A172 (cell line): ENCODE measurements around the gene DSG4. TPM values are rescaled to one million over a fixed set of nuclear protein-coding genes. Genes with fewer than 3 reads are reported as not detected.
A peak's percentile ranks its signal among the peaks of the same experiment; 100 is the strongest.

Experiments used
- DNase-seq: peaks from one replicate; pipeline ENCODE4 v3.0.0-alpha.2; 2015; ENCODE audit warnings: low spot score
- total RNA-seq: library from RNA; depleted of rRNA; stranded (reverse); fragments of >200 nt; shearing (Covaris generic); gene quantifications from 2 replicates; pipeline ENCODE4 v1.2.3, GENCODE V29; 2014

The DSG4 gene
- total RNA-seq, 1 experiment from 2014 or later, result not detected

GRCh38 chr18:31410716-31411483 is 34.3 kb downstream of the DSG4 start:
- no peak for DNase-seq

DNA sequence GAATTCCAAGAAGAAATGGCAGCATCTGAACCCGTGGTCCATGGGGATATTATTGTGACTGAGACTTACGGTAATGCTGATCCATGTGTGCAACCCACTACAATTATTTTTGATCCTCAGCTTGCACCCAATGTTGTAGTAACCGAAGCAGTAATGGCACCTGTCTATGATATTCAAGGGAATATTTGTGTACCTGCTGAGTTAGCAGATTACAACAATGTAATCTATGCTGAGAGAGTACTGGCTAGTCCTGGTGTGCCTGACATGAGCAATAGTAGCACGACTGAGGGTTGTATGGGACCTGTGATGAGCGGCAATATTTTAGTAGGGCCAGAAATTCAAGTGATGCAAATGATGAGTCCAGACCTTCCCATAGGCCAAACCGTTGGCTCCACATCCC is 36.6 kb downstream of the DSG4 start:
- DNase-seq, result no peak

GRCh38 chr18:31417850-31418249 is 41.3 kb downstream of the DSG4 start:
- DNase-seq, result no peak

- DNase-seq, result no peak
Measured at GRCh38 chr18:31419457-31419932, 42.9 kb downstream of the DSG4 start.

DNA sequence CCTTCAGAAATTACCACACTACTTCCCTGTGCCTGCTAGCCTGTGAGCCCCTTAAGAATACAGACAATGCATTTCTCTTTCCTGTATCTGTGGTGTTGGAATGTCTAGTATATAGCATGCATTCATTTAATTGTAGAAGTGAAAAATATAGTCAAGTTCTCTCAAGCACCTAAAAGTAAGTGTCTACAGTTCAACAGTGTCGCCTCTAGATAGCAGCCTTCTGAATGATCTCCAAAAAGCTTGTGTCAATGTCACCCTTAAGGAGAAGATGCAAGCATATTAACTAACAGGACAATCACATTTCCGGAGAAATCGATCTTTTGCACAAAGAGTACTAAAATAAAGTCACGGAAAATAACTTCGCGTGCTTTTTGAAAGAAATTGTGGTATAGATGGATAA is 43.5 kb downstream of the DSG4 start:
- DNase-seq, result no peak

DNA sequence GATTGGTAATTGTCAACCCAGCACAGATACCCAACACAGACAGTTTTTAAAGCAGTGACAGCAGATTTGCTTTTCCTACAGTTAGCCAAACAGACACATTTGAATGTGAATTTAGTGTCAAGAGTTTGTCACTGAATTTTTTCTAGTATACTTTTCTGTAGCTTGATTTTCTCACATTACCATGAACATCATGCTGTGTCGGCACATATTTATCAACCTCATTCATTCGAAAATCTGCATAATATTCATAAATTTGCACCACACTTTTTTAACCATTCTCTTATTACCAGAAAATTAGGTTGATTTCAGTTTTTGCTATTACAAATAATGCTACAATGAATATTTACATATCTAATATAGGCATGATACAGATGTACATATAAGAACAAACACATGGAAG is 43.9 kb downstream of the DSG4 start:
- DNase-seq, result no peak

DNA sequence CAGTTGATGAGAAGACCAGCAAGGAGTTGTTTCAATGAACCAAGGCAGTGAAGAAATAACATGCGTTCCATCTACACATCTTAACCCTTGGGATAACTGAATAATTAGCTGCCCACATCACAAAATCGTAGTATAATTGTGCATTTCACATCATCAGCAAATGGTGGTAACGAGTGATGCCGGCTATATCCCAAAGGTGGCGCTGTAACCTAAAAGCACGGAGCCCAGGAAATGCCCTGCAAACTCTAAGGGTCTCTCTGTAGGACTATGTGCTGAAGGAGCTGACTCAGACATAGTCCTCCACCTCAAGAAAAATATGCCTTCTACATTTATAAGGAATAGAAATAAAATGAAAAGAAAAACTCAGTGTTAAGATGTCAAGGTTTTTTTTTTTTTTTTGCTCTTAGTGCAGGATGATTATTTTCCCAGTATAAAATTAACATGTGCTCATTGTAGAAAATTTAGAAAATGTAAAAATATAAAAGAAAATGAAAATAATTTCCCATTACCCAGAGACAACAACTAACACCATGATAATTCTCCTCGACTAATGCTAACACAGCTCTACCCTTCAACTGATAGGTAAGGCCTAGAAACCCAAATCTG is 47.9 kb downstream of the DSG4 start:
- peak; percentile 49 for DNase-seq

- no peak for DNase-seq
Measured at GRCh38 chr18:31426021-31426420, 49.4 kb downstream of the DSG4 start.

DNA sequence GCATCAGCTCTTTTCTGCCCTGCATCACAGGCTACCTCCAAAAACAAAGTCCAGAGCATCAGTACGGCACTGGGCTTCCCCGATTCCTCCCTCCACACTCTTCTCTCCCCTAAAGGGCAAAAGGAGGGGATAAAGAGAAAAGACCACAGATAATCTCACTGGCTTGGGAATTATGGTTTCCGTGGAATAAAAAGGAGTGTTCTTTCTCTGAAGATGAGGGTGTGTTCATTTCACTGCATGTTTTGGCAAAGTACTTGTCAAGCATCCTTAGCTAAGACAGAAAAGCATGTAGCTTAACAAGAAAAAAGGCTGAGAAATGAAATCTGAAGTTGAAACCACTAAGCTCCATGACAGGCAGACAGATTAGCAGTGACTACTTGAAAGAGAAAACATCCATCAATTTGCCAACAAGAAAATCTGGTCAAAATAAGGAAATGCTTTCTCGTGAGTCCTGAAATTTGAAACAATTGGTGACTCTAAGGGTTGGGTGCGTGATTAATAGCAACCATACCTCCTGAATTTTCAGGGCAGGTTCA is 50.4 kb downstream of the DSG4 start:
- no peak for DNase-seq

DNA sequence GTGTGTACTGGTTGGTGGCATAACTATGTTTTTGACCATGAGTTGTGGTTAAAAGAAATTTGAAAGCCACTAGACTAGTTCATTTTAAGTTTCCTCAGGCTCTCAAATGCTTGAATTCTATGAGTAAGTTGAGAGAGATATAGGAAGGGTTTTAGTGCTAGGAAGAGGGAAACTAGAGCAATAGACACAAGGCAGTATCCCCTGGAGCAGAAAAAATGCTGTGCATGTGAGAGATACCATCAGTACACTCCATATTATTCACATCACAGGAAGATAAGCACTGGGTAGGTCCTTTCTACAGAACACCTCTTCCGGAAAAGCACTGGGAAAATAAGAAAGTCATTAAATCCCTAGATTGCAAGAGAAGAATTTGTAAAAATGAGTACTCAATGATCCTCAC is 51.6 kb downstream of the DSG4 start:
- DNase-seq, result no peak

DNA sequence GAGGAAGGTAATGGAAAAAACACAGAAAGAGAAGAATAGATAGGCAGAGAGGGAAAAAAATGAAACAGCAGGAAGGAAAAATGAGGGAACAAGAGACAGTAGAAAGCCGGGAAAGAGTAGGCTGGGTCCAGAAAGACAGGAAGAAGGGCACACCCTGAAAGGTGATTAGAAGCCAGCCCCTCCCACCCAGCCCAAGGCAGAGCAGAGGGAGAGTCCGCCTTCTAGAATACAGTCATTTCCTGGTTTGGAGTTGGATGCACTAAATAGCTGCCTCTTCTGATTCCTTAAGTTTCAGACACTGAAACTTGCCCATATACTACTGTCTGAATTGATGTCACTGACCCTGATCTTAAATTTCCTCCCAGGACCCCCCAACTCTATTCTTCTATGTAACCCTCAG is 53.0 kb downstream of the DSG4 start:
- DNase-seq, result peak; percentile 77

- no peak for DNase-seq
Measured at GRCh38 chr18:31430072-31430471, 53.5 kb downstream of the DSG4 start.

- no peak for DNase-seq
Measured at GRCh38 chr18:31430554-31430953, 54.0 kb downstream of the DSG4 start.

DNA sequence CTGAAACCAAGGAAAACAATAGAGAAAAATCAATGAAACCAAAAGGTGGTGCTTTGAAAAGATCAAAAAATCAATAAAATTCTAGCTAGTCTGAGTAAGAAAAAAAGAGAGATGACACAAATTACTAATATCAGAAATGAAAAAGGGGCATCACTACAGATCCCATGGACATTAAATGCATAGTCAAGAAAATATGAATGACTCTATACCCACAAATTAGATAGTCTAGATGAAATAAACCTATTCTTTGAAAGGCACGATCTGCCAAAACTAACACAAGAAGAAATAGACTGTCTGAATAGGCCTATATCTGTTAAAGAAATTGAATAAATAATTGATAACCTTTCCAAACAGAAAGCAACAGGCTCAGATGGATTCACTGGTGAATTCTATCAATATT is 55.7 kb downstream of the DSG4 start:
- no peak for DNase-seq

DNA sequence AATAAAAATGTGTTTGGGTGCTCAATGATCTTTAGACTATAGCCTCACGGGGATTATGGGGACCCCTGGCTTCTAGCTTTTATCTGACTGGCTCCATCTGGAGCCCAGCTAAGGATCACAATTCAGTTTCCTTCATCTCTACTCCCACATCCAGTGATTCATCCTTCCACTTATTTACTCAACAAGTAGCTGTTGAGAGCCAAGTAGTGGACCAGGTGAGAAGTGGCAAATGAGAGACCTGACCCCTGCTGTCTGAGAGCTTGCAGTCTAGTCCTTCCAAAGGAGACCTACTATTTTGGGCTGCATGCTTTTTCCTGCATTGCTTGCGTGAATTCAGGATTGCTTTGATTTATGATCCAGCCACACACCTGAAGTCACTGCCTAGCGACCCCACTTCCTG is 60.2 kb downstream of the DSG4 start:
- peak; percentile 11 for DNase-seq

DNA sequence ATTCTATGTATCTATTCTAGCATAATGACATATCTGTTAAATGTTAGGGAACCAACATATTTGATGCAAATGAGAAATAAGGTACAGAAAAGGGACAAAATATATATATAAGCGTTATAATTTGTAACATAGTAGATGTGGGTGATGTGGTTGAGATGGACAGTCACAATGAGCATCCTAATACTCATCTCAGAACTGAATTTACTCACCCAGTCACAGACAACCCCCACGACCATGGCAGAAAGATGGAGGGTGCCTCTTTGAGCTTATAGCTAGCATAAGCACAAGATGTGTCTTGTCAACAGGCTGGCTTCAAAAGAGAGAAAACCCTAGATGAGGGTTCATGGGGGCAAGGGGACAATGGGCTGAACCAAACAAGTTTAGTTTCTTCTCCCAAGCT is 61.8 kb downstream of the DSG4 start:
- DNase-seq, result no peak

GRCh38 chr18:31439807-31440325 is 63.3 kb downstream of the DSG4 start:
- DNase-seq, result no peak

DNA sequence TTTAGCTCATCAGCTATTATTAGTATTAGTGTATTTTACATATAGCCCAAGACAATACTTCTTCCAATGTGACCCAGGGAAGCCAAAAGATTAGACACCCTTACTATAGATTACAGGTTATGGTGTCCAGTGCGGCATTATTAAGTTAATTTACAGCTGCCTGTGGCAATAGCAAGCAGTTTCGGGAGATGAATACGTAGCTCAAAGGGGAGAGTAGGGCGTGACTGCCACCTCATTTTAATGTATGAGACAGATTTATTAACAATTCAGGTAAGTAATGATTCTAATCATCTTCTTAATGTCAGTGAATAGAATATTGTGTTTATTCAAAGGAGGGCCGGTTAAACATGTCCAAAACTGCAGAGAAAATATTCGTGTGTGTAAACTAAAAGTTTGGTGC is 64.2 kb downstream of the DSG4 start:
- no peak for DNase-seq

DNA sequence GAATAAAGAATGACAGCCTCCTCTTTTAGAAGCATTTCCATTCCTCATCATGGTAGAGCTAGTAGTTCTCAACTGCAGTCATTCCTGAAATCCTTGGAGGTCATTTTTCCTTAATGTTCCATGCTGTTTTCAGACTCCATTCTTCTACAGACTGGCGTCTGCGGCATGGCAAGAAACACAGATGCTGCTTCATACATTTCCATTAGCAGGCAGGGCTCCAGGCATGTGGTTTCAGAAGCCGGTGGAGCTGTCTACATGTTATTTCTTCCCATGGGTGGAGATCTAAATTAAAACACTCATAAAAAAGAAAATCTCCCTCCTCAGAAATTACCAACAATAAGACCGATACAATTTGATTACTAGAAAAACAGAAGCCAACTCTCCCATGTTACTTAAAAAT is 64.9 kb downstream of the DSG4 start:
- no peak for DNase-seq

DNA sequence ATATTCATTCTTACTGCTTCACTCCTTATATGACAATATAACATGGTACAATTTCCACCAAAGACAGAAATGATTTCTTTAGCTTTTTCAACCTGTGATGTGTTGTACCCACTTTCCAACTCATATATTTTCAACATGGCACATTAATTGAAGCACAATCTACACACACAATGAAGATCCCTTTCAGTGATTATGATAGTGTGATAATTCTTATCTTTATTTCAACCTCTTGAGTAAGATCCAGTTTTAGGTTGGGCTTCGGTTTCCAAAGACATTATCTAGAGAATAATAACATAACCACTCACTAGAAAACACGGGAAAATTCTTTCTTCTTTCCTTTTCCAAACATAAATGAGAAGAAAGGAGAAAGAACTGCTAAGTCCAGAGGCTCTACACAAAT is 67.6 kb downstream of the DSG4 start:
- DNase-seq, result no peak

- no peak for DNase-seq
Measured at GRCh38 chr18:31445908-31446307, 69.3 kb downstream of the DSG4 start.

- DNase-seq, result no peak
Measured at GRCh38 chr18:31446854-31447253, 70.3 kb downstream of the DSG4 start.

GRCh38 chr18:31447530-31448191 is 71.1 kb downstream of the DSG4 start, which contains the start of gene DSG3:
DSG3 (plus strand) TSS chr18:31447741; CDS start chr18:31447878, 137 bp downstream.
- DNase-seq, result no peak
